GM21723 (cell line): ENCODE results near the gene CNOT4.
A peak's percentile ranks its signal among the peaks of the same experiment; 100 is the strongest.
"Not testable (repeated sequence)": the region's sequence is repeated elsewhere in the genome, so short reads cannot be mapped to it uniquely, and the experiment has no call there.

Source experiments
- ATAC-seq: cut with Tn5 transposase; IDR thresholded peaks from one replicate; pipeline ENCODE4 v1.9.1; 2021; ENCODE audit warnings: mild to moderate bottlenecking, moderate library complexity; ENCODE audit not compliant: unreplicated experiment

Gene CNOT4

DNA sequence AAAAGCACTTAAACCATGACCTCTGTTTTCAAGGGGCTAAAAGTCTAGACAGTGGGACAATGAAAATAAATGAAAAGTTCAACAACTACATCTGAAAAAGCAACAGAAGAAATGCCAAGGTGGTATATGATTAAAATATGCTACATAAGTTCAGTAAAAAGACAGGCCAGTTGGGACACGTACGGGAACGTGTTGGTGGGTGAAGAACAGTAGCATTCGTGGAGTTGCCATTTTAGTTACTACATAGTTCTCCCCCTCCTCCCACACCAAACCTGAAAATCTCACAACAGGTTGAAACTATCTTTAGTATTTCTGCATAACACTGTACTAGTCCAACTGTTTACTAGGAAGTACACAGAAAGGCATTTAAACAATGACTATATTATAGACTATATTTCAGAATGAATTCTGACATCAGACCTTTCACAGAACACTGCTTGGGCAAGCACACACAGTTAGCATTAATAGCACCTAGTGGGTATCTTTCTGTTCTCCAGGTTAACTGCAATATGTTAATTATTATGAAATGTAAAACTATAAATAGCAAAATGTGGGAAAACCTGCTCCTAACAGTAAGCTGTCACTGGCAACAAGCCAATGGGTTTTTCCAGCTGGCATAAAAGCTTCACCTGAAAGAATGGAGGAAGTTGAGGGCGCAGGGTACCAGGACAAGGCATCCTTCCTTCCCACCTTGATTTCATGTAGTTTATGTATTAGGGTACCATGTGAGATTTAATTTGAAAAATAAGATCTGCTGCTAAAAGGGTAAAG, 141.3 kb downstream of the CNOT4 start:
- no peak for ATAC-seq

DNA sequence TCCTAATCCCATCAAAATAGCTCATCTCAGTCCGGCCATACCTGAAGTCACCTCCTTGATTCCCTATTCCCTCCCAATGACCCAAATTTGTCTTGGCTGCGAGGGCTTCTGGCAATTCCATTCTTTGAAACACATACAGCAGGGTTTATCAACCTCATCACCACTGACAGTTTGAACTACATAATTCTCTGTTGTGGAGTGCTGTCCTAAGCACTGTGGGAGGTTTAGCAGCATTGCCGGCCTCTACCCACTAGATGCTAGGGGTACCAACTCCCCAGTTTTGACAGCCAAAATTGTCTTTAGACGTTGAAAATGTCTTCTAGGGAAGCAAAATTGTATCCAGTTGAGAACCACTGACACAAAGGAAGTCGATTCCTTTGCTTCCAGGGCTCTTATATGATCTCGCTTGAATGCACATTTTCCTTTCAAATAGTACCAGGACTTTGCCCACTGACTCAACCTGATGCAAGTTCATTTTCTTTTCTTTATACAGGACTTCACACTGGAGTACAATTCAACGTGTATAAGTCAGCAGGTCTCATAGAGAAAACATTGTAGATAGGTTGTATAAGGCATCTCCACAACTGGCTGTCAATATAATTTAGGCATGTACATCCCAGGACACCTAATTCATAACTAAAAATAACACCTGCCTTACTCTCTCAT, 142.9 kb downstream of the CNOT4 start:
- no peak for ATAC-seq

DNA sequence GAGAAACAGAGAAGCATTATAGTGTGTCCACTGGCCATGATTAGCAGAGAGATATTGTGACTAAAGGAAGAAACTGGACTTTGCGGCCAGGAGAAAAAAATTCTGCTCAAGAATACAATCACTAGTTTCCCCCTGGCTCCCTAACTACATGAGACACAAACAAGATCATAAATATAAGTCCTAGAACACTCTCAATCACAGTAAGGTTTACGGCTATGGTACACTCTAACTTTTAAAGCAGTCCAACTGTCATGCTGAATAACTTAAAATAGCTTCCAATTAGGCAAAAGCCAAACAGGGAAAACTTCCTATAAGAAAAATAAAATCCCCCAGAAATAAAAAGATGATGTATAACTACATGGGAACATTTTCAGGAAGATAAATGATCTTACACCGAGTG, 144.2 kb downstream of the CNOT4 start:
- ATAC-seq: no peak

DNA sequence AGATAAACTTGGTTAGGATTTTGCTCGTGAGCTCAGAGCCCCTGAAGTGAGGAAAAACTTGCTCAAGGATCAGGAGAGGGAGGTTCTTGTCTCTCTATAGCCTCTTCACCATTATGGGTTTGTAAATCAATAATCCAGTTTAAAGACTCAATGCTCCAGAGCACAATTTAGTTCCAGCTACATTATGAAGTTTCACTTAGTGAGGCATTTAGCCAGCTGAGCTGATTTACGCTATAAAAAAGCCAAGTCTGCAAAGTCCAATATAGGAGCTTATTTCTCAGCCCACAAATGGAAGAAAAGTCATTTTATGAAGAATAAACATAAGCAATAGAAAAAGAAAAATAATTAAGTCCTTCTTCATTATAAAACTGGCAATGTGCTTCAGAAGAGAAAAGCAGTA, 145.7 kb downstream of the CNOT4 start:
- no peak for ATAC-seq

DNA sequence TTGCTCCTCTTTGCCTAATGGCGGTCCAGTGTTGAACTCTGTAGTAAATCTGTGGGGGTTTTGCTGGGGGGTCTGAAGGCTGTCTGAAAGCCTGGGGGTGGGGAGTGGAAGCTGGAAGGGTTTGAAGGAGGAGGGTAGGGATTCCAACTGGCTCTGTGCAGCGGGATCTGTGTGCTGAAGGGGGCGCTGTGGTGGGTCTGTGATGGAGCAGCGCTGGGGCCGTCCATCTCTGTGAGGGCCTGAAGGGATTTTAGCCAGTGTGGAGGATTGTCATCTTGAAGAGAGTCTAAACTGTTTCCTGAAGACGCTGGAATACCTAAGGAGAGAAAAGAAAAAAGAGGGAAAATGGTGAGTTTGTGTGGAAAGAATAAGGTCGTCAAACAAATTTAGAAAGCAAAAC, 147.0 kb downstream of the CNOT4 start:
- ATAC-seq: no peak

DNA sequence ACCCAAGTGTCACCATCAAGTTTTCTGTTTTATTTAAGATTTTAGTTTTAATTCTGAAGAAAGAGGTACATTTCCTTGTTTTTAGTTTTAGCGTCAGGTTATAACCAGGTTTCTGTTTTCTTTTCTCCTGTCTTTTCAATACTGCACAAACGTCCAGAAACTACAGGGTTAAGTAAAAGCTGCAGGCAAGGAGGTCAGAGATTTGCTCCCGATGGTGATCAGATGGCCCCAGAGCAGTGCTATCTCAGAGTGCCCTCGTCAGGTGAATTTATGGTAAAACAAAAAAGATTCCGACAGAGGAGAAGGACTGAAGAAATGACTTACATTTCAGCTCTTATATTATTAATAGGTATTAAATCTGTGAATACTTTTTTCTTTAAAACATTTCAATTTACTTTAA, 148.1 kb downstream of the CNOT4 start:
- no peak for ATAC-seq

DNA sequence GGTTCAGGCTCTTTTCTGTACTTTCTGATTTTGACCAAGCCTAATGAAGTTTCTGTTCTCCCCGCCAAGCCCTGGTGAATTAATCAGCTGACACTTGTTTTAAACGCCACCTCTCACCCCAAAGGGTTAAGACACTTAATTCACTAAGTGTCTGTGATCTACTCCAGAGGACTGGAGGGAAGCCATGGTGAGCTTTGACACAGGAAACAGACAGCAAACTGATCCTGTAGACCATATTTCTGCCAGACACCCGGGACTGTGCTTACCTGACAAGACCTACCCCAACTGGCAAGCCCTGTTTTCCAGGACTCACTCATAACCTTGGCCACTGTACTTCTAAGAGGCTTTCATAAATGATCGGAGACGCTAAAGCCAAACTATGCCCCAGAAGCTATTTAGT, 150.3 kb downstream of the CNOT4 start:
- no peak for ATAC-seq

DNA sequence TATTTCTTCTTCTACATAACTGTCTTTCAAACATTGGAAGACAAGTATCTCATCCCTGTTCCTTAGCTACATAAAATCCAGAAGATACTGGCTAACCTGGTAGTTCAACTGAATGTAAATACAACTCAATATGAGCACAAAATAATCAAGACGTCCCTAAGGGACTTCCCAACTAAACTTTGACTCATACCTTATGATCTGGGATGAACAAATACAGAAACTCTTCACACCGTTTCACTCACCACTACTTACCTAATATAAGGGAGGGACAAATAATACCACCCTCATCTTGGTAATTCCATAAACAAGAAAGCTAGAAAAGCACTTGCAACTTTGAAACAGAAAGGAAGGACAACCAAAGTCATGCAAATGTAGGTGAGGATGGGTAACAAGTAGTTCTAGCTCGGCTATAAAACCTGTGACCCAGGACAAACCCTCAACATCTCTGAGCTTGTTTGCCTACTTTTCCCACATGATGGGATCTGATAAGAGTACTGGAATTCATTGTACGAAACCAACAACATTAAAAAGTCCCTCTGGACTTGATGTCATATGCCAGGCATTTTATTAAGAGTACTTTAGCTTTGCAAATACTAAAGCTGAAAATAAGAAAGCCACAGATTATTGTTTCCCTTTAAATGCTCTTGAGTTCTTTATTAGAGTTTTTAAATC, 154.4 kb downstream of the CNOT4 start:
- ATAC-seq: no peak

DNA sequence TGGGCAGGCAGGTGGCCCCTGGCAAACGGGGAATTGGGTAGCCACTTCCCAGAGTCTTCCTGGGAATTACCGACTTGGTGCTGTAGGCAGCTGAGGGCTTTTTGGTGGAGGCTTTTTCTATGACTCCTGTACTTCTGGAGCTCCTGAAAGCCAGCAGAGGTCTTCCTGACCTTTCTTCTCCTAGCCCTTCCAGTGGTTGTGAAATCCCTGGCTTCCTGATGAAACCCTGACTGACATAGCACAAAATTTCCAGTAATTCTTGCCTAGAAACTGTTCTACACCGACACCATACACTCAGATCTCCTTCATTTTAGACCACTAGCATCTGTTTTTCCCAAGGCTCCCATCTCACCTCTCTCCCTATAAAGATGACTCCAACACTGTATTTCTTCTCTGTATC, 156.1 kb downstream of the CNOT4 start:
- no peak for ATAC-seq

DNA sequence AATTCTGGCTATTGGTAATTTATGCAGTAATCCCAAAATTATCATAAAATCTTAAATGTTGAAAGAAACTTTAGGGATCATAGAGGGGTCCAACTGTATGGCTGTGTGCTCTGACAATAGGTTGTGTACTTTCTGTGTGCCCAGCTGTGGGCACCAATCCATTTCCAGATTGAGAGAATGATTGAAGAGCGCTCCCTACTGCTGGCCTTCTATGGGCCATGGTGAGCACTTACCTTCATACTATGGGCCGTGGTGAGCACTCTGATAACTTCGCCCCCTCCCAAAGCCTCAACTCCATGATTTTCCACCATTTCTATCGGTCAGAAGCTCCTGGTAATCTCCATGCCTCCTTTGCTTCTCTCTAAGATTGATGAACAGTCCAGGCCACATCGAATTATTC, 157.6 kb downstream of the CNOT4 start:
- no peak for ATAC-seq

DNA sequence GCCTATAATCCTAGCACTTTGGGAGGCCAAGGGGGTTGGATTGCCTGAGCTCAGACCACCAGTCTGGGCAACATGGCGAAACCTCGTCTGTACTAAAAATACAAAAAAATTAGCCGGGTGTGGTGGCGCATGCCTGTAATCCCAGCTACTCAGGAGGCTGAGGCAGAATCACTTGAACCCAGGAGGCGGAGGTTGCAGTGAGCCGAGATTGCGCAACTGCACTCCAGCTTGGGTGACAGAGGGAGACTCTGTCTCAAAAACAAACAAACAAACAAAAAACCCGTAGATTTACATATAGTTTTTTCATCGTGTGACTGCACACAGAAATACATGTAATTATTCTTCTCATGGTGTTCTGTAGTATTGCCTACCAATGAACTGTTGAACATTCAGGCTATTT, 158.8 kb downstream of the CNOT4 start:
- not testable (repeated sequence) for ATAC-seq

DNA sequence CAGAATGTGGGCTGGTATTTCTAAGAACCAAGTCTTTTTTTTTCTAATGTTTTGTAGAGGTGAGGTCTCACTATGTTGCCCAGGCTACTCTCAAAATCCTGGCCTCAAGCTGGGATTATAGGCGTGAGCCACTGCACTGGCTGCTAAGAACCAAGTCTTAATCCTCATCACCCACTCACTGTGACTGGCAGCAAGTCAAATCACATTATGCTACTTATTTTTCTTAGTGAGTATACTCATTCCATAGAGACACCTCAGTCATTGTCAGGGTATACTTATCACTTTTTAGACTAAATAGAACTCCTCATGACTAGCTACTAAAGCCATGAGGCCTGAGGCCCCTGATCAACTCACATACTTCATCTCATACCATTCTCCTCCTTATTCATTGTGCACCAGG, 160.2 kb downstream of the CNOT4 start:
- ATAC-seq: no peak

DNA sequence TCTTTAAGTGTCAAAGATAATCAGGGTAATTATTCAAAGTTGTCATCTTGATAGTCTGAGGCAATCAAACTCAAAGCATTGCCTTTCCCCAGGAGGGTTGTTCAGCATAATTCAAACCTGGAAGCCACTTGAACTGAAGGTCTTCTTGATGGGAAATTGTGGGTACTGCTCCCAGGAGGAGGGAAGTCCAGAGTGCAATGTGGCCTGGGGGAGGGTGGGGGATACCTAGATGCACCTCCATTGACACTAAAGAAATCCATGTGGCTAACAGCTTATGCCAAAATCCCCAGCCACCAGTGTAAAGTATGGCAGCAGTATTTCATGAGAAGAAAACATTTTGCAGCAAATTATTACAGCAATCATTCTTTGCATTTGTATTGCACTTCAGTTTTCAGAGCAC, 161.4 kb downstream of the CNOT4 start:
- ATAC-seq: no peak

DNA sequence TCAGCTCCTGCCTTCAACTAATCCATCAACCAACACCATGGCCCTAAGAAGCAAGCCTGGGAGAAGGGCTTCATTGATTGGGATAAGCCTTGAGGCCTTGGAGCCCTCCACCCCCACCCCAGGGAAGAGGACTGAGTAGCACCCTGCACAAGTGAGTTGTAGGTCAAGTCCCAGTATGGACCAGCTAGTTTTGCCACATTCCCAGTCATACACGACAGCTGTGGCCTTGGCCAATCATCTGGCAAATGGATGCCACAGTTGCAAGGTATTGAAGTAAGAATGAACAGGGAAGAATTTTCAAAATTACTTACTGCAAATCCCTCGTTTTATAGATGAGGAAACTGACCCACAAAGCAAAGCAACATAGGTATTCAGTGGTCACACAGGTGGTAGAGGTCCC, 166.5 kb downstream of the CNOT4 start:
- no peak for ATAC-seq

DNA sequence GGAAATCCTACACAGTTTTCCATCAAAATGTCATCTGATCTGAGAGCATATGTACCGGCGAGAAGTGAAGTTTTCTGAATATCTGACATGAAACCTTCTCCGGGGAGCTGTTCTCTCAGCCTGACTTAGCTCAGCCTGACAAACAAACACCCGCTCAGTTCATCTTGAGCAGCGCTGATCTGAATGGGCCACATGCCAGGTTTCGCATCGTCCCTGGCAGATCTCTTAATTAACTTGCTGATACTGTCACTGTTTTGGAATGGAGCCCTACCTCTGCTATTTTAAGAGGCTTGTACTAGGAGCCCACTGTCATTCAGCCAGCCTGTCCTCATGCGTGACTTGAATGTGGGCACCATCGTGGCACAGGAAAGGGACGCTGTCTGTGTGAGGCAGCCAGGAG, 167.0 kb downstream of the CNOT4 start:
- no peak for ATAC-seq

DNA sequence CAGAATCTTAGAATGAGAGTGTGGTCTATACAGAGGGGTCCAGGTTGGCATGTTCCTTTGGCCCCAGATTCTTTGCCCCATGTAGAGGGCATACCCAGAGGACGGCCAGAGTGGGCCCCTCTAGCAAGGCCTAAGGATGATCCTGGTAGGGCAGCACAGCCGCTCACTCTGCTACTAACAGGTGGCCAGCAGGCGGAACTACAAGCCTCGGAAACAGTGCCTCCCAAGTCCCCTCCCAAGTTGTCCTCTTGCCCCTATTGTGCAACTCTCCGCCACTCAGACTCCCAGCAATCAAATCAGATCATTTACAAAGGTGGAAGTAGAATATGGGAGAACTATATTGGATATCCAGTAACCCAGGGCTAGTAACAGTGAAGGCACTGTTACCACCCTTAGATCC, 168.9 kb downstream of the CNOT4 start:
- no peak for ATAC-seq

DNA sequence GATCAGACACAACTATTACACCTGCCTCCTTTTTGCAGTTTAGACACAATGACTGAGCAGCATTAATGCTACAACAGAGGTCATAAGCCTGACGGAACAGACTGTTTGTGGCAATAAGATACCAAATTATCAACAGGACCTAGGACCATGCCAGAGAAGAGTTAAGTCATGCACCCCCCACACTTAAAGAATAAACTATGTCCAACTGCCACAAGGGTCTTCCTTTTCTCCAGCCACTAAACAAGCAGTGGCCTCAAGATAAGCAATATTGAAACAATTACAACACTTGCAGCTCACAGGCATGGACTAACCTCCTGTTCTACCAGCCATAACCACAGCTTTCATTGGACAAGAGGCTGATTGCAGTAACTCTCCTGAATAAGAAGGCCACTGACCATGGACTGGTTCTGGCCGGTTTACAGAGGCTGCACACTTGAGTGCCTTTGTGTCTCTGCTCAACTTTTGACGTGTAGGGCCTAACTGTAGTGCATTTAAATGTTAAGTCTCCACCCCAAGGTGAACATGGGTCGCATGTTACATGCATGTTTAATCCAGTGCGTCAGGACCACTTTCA, 171.8 kb downstream of the CNOT4 start:
- no peak for ATAC-seq

DNA sequence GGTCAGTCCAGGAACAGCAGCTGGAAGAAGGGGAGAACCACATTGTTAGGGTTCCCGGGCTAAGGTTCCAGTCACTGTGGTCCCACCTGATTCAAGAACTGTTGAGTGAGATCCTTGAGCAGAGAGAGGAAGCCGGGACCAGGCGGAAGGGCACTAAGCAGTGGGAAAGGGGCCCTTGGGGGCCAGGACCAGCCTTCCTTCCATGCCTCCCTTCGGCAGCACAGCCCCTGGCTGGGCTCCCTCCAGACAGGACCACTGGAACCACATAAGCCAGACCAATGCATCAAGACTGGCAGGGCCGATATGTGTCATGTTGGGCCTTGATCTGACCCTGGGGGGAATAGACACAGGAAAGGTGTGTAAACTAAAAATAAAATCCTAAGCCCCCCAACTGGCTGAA, 172.4 kb downstream of the CNOT4 start:
- ATAC-seq: no peak

DNA sequence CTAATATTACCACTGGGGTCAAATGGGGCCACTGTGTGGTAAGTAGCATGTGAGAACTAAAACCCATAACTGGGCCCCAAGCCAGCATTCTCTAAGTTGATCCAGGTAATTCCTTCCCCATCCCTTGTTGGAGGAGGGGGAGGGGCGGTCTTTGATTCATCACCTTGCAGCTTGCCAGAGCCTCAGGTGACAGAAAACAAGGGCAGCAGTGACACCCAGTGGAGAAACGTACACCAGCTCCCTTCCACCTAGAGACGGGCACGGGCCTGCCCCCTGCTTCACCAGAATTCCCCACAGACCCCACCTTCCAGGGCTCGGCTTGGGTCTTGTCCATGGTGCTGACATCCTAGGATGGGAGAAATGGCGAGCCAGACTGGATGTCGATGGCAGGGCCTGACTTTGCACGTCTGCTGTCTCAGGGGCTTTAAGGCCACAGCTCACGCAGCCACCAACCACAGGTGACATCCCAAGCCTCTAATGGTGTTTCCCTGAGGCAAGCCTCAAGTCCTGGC, 174.2 kb downstream of the CNOT4 start:
- peak; percentile 70 for ATAC-seq

DNA sequence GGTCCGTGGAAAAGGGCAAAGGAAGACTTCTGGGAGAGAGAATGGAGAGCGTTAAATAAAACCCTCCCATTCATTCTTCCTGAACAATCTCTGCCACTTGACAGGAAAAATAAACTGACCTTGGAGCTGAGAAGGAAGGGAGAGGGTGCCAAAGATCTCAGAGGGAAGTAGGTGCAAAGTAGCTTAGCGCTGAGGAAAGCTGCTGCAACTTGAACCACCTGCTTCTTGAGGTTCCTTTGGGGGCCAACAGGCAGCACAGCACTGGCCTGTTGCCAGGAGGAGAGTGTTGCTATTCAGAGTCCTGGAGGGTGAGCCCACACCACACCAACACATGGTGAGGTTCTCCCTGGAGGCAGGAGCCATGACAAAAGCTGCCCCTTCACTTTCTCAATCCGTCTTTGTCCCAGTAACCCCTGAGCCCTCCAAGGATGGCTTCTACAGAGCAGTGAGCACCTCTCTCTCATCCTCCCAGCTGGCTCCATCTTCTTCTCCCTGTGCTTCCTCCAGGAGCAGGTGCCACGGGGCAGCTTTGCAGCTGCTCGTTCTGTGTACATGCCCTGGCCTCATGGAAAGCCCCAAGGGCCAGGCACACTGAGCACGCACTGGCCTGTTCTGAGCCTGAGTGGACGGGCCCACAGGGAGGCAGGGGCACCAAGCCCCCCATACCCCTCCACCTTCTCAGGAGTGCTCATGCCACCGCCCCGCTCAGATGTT, 174.9 kb downstream of the CNOT4 start:
- peak; percentile 21 for ATAC-seq

DNA sequence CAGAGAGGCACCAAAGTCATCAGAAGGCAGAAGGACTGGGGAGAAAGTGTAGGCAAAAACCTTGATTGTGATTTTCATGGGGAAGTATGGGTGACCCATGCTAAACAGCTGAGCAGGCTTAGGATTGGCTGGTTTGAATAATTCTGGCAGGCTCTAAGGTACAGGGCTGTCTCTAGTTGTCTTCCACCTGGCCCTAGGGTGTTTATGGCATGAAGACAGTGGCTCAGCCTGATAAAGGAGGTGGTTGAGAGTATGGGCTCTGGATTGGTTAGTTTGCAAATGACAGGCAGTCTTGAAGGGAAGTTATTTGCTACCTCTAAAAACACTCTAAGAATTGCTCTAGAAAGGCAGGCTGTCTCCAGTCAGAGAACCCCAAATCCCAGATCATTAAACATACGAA, 176.0 kb downstream of the CNOT4 start:
- ATAC-seq: no peak
